GM12874 (cell line): ENCODE results near the gene SLC16A9.

Experiments used
- CTCF ChIP-seq: IDR thresholded peaks from 2 replicates; pipeline ENCODE4 v1.5.1; 2011; ENCODE audit warnings: low read depth, mild to moderate bottlenecking, control low read depth, low read length, moderate library complexity; ENCODE audit not compliant: insufficient read depth

Gene SLC16A9

GRCh38 chr10:59626523-59626869 lies 83.2 kb downstream of the SLC16A9 start:
- TF ChIP-seq CTCF = no peak

- TF ChIP-seq CTCF = peak; percentile 60
These were observed 83.7 kb downstream of the SLC16A9 start for GRCh38 chr10:59625721-59626522.

- no peak for TF ChIP-seq CTCF
These were observed 84.7 kb downstream of the SLC16A9 start for GRCh38 chr10:59624951-59625350.

- no peak for TF ChIP-seq CTCF
These were observed 85.5 kb downstream of the SLC16A9 start for GRCh38 chr10:59624136-59624535.

GRCh38 chr10:59623133-59624121 lies 86.2 kb downstream of the SLC16A9 start:
- no peak for TF ChIP-seq CTCF

DNA sequence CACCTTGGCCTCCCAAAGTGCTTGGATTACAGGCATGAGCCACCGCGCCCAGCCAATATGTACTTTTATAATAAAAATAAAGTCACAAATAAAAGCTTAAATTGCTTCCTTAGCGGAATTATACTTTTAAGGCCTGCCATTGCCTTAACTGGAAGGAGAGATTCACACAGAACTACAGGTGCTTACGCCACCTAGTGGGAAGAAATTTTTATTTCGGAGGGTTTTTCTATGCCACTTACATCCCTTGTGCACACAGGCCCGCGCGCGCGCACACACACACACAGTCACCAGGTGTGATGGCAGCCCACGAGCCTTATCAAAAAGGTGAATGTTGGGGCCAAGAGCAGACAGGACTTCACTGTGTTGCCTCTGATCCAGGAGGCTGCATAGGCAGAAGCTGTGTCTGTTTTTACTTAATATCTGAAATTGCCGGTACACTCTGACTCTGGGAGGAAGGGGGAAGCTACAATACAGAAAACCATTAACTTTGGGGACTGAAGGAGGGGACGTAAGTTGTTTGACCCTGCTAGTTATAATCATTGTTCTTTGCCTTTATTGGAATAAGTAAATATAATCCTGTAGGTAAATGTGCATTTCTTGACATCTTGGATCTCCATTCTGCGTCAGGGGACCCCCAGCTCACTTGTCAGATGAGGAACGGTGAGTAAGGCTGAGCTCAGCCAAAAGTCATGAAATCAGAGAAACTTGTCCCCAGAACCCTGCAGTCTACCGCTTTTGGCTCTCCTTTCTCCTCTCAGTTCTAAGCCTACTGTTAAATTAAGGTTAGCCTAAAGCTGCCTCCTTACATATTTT lies 87.1 kb downstream of the SLC16A9 start:
- 0 out of 2 replicates have a peak, but pooled peaks have one; percentile 26 for TF ChIP-seq CTCF
